NCI-H1105 (cell line): ENCODE data around the gene FRMD5.
"Not testable (repeated sequence)": the region's sequence is repeated elsewhere in the genome, so short reads cannot be mapped to it uniquely, and the experiment has no call there.

Experiments
- DNase-seq: peaks from one replicate; lab custom pipeline; 2025; lab: John Stamatoyannopoulos, UW

Gene FRMD5

DNA sequence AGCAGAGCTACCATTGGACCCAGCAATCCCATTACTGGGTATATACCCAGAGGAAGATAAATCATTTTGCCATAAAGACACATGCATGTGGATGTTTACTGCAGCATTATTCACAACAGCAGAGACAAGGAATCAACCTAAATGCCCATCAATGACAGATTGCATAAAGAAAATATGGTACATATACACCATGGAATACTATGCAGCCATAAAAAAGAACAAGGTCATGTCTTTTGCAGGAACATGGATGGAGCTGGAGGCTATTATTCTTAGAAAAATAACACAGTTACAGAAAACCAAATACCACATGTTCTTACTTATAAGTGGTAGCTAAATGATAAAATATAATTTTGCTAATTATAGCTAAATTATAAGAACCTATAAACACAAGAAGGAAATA lies 162.3 kb downstream of the FRMD5 start:
- DNase-seq = not testable (repeated sequence)

DNA sequence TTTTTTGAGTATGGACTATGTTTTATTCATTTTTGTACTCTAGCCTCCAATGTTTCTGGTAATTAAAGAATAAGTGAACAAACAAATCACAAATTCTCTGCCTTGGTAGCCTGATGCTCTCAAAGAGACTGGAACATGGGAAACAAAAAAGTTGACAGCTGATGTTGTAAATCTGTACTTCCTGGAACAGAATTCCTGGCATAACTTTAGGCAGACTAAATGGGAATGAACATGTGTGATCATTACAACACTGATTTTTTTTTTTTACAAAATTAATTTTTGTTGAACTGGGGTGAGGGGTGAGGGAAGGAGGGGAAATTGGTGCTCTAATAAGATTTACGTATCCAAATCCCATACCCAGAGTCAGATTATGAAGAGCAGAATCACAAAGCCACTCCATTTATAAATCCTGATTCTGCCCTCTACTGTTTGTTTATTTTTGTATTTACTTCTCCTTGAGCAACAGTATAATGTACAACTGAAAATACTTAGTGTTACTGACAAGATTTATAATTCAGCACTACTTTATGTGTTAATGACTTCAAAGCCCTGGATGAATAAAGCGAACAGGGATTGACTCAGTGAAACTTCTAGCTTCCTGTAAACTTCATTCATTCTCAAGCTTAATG lies 165.0 kb downstream of the FRMD5 start:
- DNase-seq = no peak

DNA sequence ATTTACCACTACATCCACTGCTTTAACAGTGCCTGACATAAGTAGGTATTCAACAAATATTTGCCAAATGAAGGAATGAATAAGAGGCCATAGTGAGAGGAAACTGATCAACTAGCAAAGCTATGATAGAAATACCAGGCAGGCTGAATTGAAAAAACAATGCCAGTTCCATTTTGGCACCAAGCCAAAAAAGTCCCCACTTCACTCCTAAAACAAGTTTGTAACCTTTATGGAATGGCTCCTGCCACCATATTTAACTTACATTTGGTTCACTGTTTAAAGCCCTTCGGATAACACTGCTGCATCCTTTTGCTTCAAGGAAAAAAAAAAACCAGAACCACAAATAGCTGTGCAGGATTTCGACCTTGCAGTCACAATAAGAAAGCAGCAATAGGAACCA lies 166.1 kb downstream of the FRMD5 start:
- no peak for DNase-seq

DNA sequence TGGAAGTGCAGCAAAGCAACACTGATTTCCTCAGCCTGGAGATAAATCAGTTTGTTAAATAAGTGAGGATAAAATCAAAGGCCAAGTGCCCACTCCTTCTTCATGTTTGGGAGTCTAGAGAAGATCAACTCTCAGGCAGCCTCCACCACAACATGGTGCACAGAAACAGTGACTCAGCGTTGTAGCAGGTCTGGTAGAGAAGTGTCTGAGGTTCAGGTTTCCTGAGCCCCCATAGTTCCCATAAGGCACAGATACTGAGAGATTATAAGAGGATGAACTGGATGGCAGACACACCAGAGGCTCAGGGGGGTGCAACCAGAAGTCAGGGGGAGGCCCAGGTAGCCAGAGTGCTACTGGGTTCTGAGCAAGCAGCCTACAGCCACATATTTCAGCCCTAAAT lies 166.7 kb downstream of the FRMD5 start:
- DNase-seq = no peak

DNA sequence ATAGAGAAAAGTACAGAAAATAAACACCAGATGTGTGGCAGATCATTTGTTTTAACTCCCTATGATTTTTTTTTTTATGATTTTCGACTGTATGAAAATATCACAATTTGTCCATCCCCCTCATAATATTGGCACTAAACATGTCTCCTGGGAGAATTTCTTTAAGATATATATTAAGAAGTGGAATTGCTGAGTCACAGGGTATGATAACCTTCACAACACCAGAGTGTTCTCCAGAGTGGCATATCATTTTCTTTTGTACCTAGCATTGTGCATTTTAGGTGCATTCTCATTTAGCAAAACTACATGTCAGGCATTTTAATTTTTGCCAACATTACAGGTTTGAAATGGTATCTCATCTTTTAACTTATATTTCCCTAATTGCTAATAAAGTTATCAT lies 170.9 kb downstream of the FRMD5 start:
- no peak for DNase-seq

DNA sequence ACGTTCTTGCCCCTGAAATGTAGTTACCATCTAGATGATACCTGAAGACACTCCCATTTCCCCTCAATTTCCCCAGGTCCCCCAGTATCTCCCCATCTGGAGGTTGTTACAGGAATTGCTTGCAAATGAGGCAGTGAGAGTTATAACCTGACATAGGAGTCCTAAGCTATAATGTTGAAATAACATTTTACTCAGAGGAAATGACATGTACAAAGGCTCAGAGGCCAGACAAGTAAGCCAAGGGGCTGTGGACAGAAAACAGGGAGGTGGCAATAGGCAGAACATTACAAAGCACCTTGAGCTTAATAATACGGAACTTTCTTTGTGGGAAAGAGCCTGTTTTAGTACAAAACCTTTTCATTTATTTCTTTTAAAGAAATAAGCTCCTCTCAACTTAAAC lies 171.9 kb downstream of the FRMD5 start:
- DNase-seq = no peak

DNA sequence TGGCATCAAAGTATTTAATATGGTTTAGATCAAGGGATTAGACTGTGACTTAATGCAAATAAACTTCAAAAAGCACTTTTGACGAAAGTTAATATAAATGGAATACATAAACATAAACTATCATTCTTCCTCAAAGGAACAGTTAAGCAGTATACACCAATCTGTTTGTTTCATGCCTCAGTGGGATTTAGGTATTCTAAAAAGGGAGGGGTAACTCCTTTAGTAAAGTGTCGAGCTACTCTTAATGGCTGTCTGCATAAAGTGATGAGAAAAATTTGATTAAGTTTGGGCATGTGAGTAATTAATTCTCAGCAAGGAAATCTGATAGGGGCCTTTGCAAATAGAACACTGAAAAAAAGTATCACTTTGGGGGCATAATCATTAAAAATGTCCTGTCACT lies 176.9 kb downstream of the FRMD5 start:
- DNase-seq = no peak

DNA sequence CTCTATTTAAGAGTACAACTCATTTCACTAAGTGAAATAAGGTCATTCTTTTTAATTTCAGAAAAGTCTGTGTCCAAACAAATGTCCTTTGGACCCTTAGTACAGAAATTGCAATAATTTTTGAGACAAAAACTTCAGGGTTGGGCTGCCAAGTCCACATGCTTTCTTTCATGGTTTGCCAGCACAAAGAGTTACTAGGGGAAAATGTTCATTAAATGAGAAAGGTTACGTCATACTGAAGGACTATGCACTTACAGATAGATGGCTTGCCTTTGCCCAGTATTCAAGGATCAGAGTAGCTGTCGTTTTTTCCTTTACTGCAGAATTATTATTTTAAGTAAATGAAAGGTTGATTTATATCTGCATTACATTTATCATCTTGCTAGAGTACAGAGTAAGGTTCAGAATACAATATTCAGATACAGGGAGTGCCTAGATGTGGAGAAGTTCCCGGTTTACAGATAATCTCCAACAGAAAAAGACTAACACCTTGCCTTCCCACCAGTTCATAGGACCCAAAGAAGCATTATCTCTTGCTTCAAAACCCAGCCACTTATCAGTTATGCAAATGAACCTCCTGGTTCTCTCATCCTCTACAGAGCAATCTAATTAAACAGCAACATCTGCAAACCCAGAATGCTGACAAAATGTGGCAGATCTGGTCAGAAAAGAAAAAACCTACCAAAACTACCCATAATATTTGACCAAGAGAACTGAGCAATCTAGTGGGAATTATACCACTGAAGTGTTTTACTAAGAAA lies 179.3 kb downstream of the FRMD5 start:
- DNase-seq = no peak

DNA sequence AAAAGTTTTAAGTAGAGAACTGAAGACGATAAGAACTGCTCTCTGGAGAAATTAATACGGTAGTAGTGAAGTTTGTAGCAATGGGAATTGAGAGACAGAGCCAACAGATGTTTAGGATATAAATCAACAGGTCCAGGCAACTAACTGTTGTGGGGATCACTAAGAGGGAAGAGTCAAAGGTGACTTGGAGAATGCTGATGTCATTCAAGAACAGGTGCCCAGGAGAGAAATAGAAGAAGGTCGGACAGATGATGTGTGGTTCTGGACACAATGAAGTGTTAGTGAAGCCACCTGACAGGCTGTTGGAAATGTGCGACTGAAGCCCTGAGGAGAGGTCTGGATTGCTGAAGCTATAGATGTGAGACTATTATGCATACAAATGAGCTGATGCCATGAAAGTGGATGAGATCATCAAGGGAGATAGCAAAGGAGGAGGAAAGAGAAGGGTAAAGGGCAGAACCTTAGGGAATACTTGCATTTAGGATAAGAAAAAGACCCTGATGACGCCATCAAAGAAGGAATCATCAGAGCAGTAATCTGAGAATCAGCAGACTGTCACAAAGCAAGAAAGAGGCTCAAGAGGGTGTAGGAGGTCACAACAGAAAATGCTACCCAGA lies 183.7 kb downstream of the FRMD5 start:
- DNase-seq = no peak

DNA sequence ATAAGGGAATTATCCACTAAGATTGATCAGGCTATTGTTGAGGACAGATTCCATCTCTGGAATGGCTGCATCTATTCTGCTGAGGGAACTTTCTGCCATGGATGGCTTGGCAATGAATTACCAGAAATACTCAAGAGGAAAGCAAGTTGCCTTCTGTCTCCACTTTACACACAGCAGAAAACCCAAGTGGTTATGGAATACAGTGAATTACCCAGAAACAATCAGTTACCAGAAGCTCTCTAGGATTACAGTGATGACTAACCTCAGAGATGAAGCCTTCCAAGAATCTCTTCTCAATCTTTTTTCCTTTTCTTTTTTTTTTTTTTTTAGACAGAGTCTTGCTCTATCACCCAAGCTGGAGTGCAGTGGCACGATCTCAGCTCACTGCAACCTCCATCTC lies 185.0 kb downstream of the FRMD5 start:
- DNase-seq = no peak

DNA sequence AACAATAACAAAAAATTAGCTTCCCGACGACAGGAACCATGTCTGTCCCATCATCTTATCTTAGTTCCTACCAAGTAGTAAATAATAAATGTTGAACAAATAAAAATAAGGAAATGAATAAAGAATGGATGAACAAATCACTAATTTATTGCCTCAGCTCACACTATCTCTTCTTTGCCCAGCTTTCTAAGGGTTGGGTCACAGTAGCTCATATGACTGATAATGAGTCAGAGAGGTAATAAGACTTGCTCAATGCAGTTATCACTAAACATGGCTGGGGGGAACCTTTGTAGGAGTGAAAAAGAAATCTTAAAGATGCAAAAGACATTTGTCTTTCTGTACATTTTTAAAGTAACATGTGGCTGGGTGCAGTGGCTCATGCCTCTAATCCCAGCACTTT lies 186.0 kb downstream of the FRMD5 start:
- no peak for DNase-seq

DNA sequence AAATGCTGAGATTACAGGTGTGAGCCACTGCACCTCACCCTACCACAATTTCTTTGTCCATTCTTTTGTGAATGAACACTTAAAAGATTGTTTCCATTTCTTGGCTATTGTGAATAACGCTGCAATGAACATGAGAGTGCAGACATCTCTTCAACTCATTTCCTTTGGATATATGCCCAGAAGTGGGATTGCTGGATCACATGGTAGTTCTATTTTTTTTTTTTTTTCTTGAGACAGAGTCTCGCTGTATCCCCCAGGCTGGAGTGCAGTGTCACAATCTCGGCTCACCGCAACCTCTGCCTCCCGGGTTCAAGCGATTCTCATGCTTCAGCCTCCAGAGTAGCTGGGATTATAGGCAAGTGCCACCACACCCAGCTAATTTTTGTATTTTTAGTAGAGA lies 194.8 kb downstream of the FRMD5 start:
- DNase-seq = not testable (repeated sequence)

DNA sequence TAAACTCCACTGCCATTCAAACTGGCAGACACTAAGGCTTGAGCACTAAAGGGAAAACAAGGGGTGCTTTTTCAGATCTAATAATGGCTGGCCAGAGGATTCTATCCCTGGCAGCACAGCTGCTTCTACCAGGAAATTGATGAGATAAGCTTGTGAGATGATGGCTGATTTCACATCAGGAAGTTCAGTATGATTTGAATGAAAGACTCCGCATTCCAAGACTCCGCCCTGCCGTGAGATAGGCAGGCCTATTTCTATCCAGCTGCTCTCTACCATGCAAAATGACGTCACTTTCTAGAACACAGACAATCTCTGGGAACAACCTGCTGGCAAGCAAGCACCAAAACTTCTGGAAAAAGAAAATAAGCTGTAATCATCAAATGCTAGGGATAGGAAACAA lies 196.5 kb downstream of the FRMD5 start:
- no peak for DNase-seq

DNA sequence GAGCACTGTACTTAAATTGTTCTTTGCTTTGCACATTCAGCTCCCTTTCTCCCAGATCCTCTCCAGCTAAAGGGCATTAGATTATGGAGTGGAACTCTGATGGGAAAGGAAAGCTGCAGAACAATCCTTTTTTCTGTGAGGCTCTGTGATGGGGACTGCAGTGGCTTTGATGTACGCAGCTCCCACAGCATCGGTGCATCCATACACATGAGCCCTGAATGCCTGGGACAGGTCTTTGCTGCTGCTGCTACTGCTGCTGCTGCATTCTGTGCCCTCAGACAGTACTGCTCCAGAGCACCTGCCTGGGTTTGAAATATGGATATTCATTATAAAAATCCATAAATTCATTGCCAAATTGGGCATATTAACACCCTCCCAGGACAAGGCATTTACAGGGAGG lies 203.9 kb downstream of the FRMD5 start:
- DNase-seq = no peak

DNA sequence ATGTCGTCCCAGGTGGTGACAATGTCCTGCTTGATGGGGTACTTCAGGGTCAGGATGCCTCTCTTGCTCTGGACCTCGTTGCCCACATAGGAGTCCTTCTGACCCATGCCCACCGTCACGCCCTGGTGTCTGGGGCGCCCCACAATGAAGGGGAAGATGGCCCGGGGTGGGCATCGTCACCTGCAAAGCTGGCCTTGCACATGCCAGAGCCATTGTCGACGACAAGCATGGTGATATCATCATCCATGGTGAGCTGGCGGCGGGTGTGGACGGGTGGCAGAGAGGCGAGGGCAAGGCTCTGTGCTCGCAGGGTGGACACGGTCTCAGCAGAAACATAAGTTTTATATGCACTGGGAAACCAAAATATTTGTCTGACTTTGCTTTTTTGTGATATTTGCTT lies 205.1 kb downstream of the FRMD5 start:
- DNase-seq = no peak

DNA sequence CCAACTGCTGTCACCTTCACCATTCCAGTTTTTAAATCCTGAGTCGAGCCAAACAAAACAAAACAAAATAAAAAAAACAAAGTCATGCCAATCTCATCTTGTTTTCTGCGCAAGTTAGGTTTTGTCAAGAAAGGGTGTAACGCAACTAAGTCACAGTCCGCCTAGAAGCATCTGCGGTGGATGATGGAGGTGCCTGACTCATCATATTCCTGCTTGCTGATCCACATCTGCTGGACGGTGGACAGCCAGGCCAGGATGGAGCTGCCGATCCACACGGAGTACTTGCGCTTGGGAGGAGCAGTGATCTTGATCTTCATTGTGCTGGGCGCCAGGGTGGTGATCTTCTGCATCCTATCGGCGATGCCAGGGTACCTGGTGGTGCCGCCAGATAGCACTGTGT lies 206.2 kb downstream of the FRMD5 start:
- no peak for DNase-seq

DNA sequence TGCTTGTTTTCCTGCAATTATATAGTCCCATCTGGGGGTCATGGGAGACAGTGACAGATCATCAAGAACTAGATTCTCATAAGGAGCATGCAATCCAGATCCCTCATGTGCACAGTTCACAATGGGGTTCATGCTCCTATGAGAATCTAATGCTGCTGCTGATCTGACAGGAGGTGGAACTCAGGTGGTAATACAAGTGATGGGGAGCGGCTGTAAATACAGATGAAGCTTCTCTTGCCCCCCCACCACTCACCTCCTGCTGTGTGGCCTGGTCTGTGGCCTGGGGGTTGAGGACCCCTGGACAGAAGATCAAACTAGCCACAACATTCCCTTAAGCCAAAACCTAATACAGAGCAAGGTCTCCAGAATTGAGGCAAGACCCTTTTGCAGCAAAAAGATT lies 207.1 kb downstream of the FRMD5 start:
- no peak for DNase-seq

DNA sequence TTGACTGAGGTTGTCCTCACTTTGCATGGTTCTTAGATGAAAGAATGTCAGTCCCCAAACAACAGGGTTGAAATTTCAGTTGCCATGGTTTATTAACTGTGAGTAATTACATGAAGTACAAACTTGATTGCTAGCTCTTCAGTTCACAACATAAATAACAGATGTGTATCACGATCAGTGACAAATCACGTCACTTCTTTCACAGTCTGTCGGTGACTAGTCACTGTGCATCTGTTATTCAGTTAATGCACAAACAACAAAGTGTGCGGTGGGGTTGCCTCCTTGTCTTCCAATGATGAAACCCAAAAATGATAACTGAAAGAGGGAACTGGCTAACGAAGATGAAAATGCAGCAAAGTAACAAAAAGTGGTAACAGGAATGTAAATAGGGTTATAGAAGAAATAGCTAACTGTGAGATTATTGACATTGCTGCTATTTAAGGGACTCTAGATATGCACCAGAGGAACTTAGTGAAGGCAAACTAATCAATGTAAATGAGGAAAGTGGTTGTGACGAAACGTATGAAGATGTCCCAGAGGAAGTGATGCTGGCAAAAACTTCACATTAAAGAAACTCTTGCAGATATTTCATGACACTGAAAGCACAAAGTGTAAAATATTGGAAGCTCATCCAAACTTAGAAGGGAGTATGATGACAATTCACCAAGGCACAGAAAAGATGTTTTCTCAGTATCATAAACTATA lies 208.9 kb downstream of the FRMD5 start:
- DNase-seq = no peak

DNA sequence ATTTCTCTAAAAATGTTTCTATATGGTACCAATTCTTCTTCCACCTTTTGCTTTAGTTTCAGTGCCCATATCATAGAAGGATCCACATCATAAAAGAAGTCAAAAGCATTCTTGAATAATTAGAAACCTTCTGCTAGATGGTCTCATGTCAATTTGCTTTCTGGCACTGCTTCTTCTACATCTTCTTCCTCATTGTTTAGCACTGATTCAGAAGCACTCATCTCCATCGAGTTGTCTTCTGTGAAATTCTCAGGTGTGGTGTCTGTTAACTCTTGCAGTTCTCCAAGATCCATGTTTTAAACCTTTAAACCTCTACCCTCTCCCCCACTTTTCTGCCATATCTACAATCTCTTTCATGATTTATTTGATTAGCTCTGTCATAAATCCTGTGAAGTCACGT lies 213.5 kb downstream of the FRMD5 start:
- DNase-seq = no peak

DNA sequence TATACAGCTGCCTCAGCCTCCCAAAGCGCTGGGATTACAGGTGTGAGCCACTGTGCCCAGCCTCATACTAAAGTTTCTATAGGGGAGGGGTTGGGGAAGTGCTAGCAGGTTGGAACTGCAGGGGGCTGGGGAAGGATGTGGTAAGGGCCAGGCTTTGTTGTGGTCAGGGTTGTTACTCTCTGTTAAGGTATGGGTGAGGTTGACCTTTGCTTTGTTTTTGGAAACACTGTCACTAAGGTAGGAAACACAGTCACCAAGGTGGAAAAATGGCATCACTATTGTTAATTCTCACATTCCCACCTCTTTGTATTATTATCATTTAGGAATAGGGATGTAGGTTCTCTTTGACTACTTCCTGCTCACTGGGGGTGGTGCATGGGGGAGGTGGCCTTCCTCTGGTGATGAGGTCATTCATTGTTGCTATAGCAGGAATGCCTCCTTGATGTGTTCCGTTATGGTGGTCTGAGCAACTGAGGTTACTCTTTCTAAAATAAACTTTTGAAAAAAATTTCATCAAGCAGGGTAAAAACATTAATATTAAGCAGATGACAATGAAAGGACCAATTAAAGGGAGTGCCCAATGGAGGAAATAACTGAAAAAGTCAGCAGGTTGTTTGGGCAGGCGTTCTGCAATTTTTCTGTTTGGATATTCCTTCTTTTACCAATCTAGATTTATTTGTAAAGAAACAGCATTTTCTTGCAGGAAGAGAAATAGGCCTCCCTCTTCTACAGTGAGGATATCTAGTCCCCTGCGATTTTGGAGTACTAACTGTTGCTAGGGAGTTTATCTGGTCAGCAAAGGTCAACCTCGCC lies 217.8 kb downstream of the FRMD5 start:
- DNase-seq = no peak

DNA sequence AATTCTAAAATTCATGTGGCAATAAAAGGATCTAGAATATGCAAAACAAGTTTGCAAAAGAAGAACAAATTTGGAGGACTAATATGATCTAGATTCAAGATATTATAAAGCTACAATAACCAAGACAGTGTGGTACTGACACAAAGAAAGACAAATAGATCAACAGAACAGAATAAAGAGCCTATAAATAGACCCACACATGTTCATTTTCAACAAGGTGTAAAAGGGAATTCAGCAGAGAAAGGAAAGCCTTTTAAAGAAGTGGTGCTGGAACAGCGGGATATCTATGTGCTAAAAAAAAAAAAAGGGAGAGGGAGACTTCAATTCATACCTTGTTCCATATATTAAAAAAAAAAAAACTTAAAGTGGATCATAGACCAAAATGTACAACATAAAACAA lies 219.3 kb downstream of the FRMD5 start:
- no peak for DNase-seq

DNA sequence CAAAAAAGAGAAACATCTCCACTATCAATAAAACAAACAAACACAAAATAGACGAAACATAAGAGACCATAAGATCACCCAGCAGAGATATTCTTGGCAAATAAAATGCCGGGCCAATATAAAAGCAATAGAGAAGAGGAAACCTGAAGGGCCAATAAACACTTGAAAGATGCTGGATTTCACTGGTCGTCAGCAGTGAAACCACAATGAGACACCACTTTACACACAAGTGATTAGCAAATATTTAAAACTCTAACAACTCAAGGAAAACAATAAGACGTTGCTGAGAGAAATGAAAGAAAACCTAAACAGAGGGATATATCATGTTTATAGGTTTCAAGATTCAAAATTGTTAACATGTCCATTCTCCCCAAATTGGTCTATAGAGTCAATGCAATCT lies 219.7 kb downstream of the FRMD5 start:
- no peak for DNase-seq
